Right lobe of liver (tissue), 4 donors: ENCODE results near the gene DENND4C.

Experiments used
- CTCF ChIP-seq, 4 donors: fragments of 200-600 bp in 3 of 4; fragments of 450-650 bp in 1 of 4; IDR thresholded peaks; one replicate each; pipeline versions ENCODE4 v1.5.1 to v1.8.0; 2016 to 2022; ENCODE audit warnings: antibody characterized with exemption in 4 of 4, mild to moderate bottlenecking in 2 of 4
- POLR2A ChIP-seq: fragments of 450-650 bp; IDR thresholded peaks from one replicate; pipeline ENCODE4 v1.6.1; 2017; ENCODE audit warnings: antibody characterized with exemption, mild to moderate bottlenecking
- donor health status: DM: no; HTN: no; CAD: no.
- donor health status: DM: no; HTN: no; CAD: no.
- donor health status: DM: no; HTN: yes; CAD: no.

DNA sequence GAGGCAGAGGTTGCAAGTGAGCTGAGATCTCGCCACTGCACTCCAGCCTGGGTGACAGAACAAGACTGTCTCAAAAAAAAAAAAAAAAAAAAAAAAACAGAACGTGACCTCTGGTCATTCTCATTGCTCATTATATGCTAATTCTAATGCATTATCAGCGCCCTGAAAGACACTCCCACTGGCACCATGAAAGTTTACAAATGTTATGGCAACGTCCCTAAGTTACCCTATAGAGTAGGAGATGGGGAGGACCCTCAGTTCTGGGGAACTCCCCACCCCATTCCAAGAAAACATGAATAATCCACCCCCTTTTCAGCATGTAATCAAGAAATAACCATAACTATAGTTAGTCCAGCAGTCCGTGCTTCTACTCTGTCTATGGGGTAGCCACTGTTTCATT is 48.9 kb upstream of the DENND4C start:
- TF ChIP-seq CTCF (IDR thresholded peaks at IDR 0.05) (no peak), POLR2A (no peak)
